Skeletal muscle tissue (tissue), 4 donors: ENCODE measurements around the gene TNFSF13. TPM values are rescaled to one million over a fixed set of nuclear protein-coding genes. Genes with fewer than 3 reads are reported as not detected.

ENCODE experiments used
- H3K27ac ChIP-seq: one replicate; pipeline ENCODE4 v1.7.0; 2013; ENCODE audit warnings: mild to moderate bottlenecking, low read depth, low read length, inconsistent platforms
- H3K27me3 ChIP-seq, 3 donors: one replicate each; pipeline ENCODE4 v1.7.0; 2013; ENCODE audit warnings: low read length in 3 of 3; ENCODE audit not compliant: control insufficient read depth in 3 of 3, insufficient read depth in 3 of 3
- H3K36me3 ChIP-seq, 3 donors: one replicate each; pipeline ENCODE4 v1.7.0; 2013; ENCODE audit warnings: low read length in 3 of 3; ENCODE audit not compliant: control insufficient read depth in 3 of 3, insufficient read depth in 3 of 3
- H3K4me1 ChIP-seq, 3 donors: one replicate each; pipeline ENCODE4 v1.7.0; 2013; ENCODE audit warnings: low read length in 3 of 3, mild to moderate bottlenecking in 3 of 3; ENCODE audit not compliant: control insufficient read depth in 3 of 3, insufficient read depth in 3 of 3
- H3K4me3 ChIP-seq, 3 donors: one replicate each; pipeline ENCODE4 v1.7.0; 2013; ENCODE audit warnings: low read length in 3 of 3
- H3K9ac ChIP-seq, 3 donors: one replicate each; pipeline ENCODE4 v1.7.0; 2013; ENCODE audit warnings: low read length in 3 of 3, mild to moderate bottlenecking in 3 of 3, moderate library complexity in 2 of 3, low read depth in 1 of 3
- H3K9me3 ChIP-seq, 3 donors: one replicate each; pipeline ENCODE4 v1.7.0; 2013; ENCODE audit warnings: low read length in 3 of 3; ENCODE audit not compliant: control insufficient read depth in 3 of 3
- total RNA-seq: library from RNA; depleted of rRNA; stranded (reverse); fragments of >200 nt; gene quantifications from one replicate; pipeline ENCODE4 v1.2.3, GENCODE V29; 2014
- donor health status: Osteomylitis.

The TNFSF13 gene
- total RNA-seq, 1 donor from 2014 or later: 2.1 TPM

DNA sequence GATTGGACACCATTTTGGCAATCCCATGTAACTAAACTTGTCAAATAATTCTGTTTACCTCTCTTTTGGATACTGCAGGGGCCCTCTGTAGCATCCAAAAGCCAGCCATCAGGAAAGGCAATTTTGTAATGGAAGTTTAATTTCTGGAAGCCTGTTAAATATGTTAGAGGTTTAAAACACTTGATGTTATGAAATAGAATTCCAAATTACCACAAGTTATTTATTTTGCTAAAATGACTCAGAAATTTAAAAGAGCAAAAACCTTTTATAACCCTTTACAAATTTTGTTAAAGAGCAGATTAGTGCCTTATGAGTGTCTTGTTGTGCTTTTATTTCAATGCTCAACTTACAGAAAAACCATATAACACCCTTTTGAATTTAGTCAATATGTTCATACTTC, 29.7 kb upstream of the TNFSF13 start:
- H3K36me3 ChIP-seq: no peaks in the 10 kb centered on the region

DNA sequence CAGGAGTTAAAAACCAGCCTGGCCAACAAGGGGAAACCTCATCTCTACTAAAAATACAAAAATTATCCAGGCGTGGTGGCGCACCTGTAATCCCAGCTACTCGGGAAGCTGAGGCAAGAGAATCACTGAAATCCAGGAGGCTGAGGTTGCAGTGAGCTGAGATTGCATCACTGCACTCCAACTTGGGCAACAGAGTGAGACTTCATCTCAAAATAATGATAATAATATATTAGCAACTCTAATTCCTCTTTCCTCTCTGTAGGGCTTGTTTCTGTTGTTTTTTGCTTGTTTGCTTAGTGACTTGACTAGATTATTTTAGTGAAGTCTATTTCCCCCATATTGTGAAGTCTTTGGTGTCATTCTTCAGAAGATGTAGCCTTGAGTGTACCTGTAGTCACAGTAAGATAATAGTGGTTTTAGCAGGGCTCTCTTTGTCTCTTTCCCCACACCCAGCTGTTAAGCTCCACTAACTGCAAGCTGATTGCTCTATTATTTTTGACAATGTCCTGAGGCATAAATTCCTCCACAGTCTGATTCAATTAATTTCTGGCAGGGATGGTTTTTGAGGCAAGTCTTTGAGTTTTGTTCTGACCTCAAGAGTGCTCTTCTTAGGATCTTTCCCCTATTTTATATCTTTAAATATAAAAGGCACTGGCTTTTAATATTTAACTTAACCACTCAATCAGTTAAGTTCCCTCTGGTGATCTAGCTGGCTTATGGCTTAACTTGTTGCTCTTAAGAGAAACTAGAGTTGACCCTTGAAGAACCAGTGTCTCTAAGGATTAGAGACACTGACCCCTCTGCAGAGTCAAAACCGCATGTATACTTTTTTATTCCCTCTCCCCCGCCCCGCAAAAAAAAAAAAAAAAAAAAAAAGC, 28.3 kb upstream of the TNFSF13 start:
- Histone ChIP-seq H3K36me3 (no peaks in the 10 kb centered on the region), H3K9ac (no peak overlapping the region), H3K4me3 (no peak overlapping the region), H3K27me3 (no peaks in the 10 kb centered on the region), H3K4me1 (no peaks in the 10 kb centered on the region), H3K9me3 (peaks cover 0 to 5% (median 0%) of the 10 kb centered on the region in 3 donors), H3K27ac (no peak overlapping the region)

More for the DNA sequence above, 29.7 kb upstream of the TNFSF13 start:
- H3K9ac ChIP-seq: no peak overlapping the region
- no peak overlapping the region for H3K27ac ChIP-seq
- H3K9me3 ChIP-seq: peaks cover 0 to 5% (median 0%) of the 10 kb centered on the region in 3 donors
- no peak overlapping the region for H3K4me3 ChIP-seq
- no peaks in the 10 kb centered on the region for H3K4me1 ChIP-seq
- H3K27me3 ChIP-seq: no peaks in the 10 kb centered on the region

DNA sequence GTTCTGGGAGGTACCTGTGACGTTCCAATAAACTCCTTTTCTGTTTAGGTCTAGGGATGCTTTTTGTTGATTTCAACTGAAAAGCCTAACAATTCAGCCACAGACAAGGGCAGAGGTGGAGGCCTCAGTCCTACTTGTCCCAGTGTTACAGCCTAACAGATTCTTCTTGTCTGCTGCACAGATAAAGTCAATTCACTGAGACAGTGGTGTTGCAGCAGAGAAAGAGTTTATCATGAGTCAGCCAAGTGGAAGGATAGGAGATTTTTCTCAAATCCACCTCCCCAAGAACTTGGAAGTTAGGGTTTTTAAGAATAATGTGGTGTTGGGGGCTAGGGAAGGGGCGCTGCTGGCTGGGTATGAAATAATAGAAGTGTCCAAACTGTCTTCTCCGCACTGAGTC, 20.5 kb upstream of the TNFSF13 start:
- Histone ChIP-seq H3K4me1 (no peaks in the 10 kb centered on the region), H3K27me3 (peaks cover 0 to 3% (median 0%) of the 10 kb centered on the region in 3 donors), H3K4me3 (no peak overlapping the region), H3K9ac (no peak overlapping the region), H3K27ac (no peak overlapping the region), H3K36me3 (no peaks in the 10 kb centered on the region), H3K9me3 (peaks cover 0 to 2% (median 0%) of the 10 kb centered on the region in 3 donors)

DNA sequence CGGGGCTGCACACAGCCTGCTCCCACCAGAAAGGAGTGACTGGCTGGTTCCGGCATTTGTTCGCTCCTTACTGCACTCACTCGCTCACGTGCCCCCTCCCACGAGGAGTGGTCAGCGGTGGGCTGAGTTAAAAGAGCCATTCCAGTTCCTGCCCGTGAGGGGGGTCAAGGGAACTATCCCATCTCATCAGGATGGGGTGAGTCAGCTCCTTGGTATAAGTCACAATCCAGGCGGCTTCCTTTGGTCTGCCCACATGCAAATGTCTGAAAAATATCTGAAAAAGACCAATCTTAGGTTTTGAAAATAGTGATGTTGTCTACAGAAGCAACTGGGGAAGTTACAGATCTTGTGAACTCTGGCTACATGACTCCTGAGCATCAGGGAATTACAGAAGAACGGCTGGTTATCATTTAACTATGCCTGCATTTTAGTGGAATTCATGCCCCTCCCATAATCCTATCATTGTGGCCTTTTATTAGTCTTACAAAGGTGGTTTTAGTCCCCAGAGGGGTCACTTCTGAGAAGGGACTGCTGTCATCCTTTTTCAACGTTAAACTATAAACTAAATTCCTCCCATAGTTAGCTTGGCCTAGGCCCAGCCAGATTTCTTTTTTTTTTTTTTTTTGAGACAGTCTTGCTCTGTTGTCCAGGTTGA, 19.5 kb upstream of the TNFSF13 start:
- H3K27ac ChIP-seq: no peak overlapping the region
- H3K4me1 ChIP-seq: no peaks in the 10 kb centered on the region
- H3K9me3 ChIP-seq: peaks cover 0 to 2% (median 0%) of the 10 kb centered on the region in 3 donors
- H3K36me3 ChIP-seq: no peaks in the 10 kb centered on the region
- no peak overlapping the region for H3K9ac ChIP-seq
- no peak overlapping the region for H3K4me3 ChIP-seq
- H3K27me3 ChIP-seq: peaks cover 0 to 3% (median 0%) of the 10 kb centered on the region in 3 donors

DNA sequence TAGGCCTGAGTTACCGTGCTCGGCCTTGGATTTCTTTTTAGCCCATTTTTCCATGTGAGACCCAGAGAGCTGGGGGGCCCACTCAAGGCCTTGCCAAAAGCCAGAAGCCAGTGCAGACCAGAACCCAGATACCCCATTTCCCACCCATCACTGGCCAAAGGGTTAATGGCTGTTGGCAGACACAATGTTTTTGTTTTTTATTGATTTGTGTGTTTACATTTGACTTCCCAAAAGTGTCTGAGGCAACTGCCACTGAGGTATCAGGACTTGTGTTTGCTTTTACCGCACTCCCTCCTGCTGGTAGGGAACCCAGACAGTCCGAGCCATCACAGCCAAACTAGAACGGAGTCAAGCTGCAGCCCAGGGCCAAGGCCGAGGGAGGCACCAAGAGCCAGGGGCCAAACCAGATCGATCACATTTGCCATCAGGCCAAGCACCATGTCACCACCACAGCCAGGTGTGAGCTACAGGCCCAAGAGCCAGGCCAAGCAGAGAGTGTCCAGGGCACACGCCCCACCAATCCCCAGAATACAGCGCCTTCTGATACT, 17.4 kb upstream of the TNFSF13 start:
- Histone ChIP-seq H3K4me3 (no peak overlapping the region), H3K9me3 (peaks cover 0 to 2% (median 0%) of the 10 kb centered on the region in 3 donors), H3K27ac (no peak overlapping the region), H3K9ac (no peak overlapping the region), H3K27me3 (peaks cover 0 to 3% (median 0%) of the 10 kb centered on the region in 3 donors), H3K36me3 (no peaks in the 10 kb centered on the region), H3K4me1 (no peaks in the 10 kb centered on the region)

DNA sequence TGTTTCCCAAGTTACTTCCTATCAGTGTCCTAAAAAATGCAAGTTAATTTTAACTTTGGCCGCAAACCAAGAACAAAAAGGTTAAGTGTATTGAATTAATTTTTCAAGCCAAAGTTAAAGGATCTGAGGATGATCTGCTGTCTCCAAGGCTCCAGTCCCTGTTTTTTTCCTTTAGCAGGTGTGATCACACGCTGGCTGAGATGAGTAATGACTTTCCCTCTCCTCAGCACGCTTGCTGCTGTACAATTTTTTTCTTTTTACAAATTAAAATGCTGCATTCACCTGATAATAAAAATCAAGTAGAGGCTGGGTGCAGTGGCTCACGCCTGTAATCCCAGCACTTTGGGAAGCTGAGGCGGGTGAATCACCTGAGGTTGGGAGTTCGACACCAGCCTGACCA, 13.6 kb upstream of the TNFSF13 start:
- no peak overlapping the region for H3K27ac ChIP-seq

DNA sequence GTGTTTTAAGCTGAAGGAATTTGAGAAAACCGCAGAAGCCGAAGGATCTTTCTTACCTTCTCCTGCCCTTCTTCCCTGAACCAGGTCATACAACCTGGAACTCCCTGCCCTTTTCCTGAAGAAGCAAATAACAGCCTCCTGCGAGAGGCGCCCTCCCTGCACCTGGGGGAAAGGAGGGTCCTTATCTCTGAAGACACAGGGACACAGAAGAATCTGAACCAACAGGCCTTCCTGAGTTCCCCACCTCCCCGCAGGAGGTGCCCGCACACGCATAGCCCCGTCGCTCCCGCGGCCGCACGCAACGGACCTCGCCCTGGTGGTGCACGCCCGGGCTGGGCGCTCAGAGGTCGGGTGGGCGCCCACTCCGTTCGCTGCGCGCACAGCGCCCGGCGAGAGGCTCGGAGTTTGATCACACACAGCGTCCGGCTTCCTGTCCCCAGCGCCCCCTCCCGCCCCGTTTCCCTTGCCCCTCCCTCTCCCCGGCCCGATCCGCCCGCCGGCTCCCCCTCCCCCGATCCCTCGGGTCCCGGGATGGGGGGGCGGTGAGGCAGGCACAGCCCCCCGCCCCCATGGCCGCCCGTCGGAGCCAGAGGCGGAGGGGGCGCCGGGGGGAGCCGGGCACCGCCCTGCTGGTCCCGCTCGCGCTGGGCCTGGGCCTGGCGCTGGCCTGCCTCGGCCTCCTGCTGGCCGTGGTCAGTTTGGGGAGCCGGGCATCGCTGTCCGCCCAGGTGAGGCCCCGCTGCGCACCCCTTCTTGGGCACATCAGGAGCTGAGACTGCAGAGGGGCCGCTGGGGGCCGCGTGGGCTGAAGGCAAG, 9.8 kb upstream of the TNFSF13 start, which contains the start of gene TNFSF12:
TSS of gene TNFSF12 (plus strand) at position 474 of the 816 bp plus-strand sequence. CDS start at position 570, 96 bp downstream.
- Histone ChIP-seq H3K9me3 (no peaks in the 10 kb centered on the region), H3K36me3 (peaks cover 0 to 12% (median 2%) of the 10 kb centered on the region in 3 donors), H3K9ac (peak within 1 kb of the TSS; percentile 82 to 87 (median 84)), H3K4me3 (peak within 1 kb of the TSS; percentile 84 to 91 (median 87)), H3K27ac (peak within 1 kb of the TSS; percentile 58), H3K27me3 (peaks cover 0 to 3% (median 0%) of the 10 kb centered on the region in 3 donors), H3K4me1 (peaks cover 14 to 20% (median 16%) of the 10 kb centered on the region in 3 donors)

More for the DNA sequence above, 13.6 kb upstream of the TNFSF13 start:
- Histone ChIP-seq H3K4me3 (no peak overlapping the region), H3K9ac (no peak overlapping the region), H3K27me3 (peaks cover 0 to 3% (median 3%) of the 10 kb centered on the region in 3 donors), H3K9me3 (no peaks in the 10 kb centered on the region), H3K4me1 (peaks cover 12 to 17% (median 14%) of the 10 kb centered on the region in 3 donors), H3K36me3 (no peaks in the 10 kb centered on the region)

DNA sequence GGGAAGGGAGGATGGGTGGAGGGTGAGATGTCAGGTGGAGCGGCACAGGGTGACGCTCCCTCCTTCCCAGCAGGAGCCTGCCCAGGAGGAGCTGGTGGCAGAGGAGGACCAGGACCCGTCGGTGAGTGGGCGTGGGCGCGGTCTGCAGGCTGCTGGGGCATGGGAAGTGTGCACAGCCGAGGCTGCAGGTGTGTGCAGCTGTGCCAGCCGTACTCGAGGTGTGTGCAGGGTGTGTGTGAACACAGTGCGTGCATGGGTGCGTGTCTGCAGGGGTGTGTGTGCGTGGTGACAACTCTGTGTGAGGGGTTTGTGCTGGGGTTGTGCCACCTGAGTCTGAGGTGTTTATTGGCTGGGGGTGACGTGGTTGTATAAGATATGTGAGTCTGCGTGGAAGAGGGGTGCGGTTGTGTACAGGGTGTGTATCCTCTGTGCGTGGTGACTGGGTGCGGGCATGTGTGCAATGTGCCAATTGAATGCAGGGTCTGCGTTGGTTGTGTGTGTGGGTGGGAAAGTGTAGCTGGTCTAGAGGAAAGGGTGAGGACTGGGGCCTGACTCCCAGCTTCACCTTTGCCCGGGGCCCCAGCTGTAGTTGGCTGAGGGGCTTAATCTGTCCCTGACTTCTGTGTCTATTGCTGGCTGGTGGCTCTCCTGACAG, 9.0 kb upstream of the TNFSF13 start:
- H3K9me3 ChIP-seq: no peaks in the 10 kb centered on the region
- H3K4me3 ChIP-seq: peak overlapping the region; percentile 68 to 91 (median 84)
- peak overlapping the region; percentile 58 for H3K27ac ChIP-seq
- peak overlapping the region; percentile 82 to 87 (median 83) for H3K9ac ChIP-seq
- H3K4me1 ChIP-seq: peaks cover 14 to 20% (median 16%) of the 10 kb centered on the region in 3 donors
- H3K36me3 ChIP-seq: peaks cover 0 to 14% (median 2%) of the 10 kb centered on the region in 3 donors
- H3K27me3 ChIP-seq: peaks cover 0 to 3% (median 0%) of the 10 kb centered on the region in 3 donors

DNA sequence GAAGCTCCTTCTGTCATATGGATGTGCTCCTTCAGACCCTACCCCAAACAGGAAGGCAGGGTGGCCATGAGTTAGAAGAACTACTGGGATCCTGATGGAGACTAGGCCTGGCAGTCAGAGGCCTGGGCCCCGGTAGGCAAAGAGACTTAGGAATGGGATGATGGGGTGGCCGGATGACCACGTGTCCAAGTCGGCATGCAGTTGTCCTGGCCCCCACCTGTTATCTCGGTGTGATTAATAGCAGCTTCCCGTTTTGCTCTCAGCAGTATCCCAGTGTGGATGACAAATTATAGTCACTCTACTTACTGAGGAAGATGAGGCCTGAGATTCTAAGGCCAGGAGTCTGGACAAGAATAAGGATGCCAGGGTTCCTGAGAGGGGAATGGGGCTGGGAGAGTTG, 8.2 kb upstream of the TNFSF13 start:
- H3K4me3 ChIP-seq: peak overlapping the region in 1 of 3 donors; percentile 68
- H3K27ac ChIP-seq: peak overlapping the region; percentile 58

More for the DNA sequence above, 8.2 kb upstream of the TNFSF13 start:
- peaks cover 0 to 14% (median 2%) of the 10 kb centered on the region in 3 donors for H3K36me3 ChIP-seq
- H3K4me1 ChIP-seq: peaks cover 14 to 20% (median 16%) of the 10 kb centered on the region in 3 donors
- peak overlapping the region in 1 of 3 donors; percentile 3 for H3K9ac ChIP-seq
- H3K27me3 ChIP-seq: peaks cover 0 to 3% (median 0%) of the 10 kb centered on the region in 3 donors
- H3K9me3 ChIP-seq: no peaks in the 10 kb centered on the region
